IMR-90 (cell line): ENCODE results near the gene NELL1. TPM values are rescaled to one million over a fixed set of nuclear protein-coding genes. Genes with fewer than 3 reads are reported as not detected.

Source experiments
- ATAC-seq: fragments of 200-7000 bp; cut with Tn5 transposase; 2 replicates; pipeline ENCODE4 v1.9.1; 2020; ENCODE audit warnings: low read depth, mild to moderate bottlenecking, moderate library complexity
- BruUV-seq: library from RNA; stranded (reverse); fragments of 400-500 nt; replicated peaks from 2 replicates; lab custom pipeline; 2021; lab: Mats Ljungman, UMichigan
- CTCF ChIA-PET: fragments of 300-600 bp; formaldehyde crosslinking; extraction: SDS; loops from one replicate; lab custom pipeline; 2021; ENCODE audit warnings: antibody characterized with exemption; lab: Yijun Ruan, JAX
- POLR2A ChIA-PET: fragments of 300-600 bp; sonication (Branson Sonifier 250); formaldehyde crosslinking; loops from one replicate; lab custom pipeline; 2022; ENCODE audit warnings: antibody characterized with exemption; ENCODE audit not compliant: unreplicated experiment; lab: Charles Lee
- DNase-seq: peaks from one replicate; pipeline ENCODE4 v3.0.0; 2013
- H2AFZ ChIP-seq: replicated peaks from 2 replicates; pipeline ENCODE3; 2013; ENCODE audit warnings: low read length, mild to moderate bottlenecking; ENCODE audit not compliant: poor library complexity
- H2AK5ac ChIP-seq: 2 replicates; pipeline ENCODE4 v1.6.1; 2013; ENCODE audit warnings: low read depth, low read length, inconsistent platforms
- H2AK9ac ChIP-seq: replicated peaks from 2 replicates; pipeline ENCODE3; 2013; ENCODE audit warnings: mild to moderate bottlenecking, low read depth, low read length, moderate library complexity; ENCODE audit not compliant: poor library complexity
- H2BK120ac ChIP-seq: 2 replicates; pipeline ENCODE4 v1.6.1; 2013; ENCODE audit warnings: low read depth, low read length, inconsistent platforms
- H2BK15ac ChIP-seq: 3 replicates; pipeline ENCODE4 v1.6.1; 2013; ENCODE audit warnings: low read depth, low read length, inconsistent platforms
- H2BK20ac ChIP-seq: 2 replicates; pipeline ENCODE4 v1.6.1; 2013; ENCODE audit warnings: low read depth, mild to moderate bottlenecking, inconsistent platforms, low read length, moderate library complexity
- H2BK5ac ChIP-seq: 2 replicates; pipeline ENCODE4 v1.6.1; 2013; ENCODE audit warnings: mild to moderate bottlenecking, low read depth, low read length, inconsistent platforms; ENCODE audit not compliant: poor library complexity, severe bottlenecking
- H3K14ac ChIP-seq: replicated peaks from 2 replicates; pipeline ENCODE4 v1.6.1; 2013; ENCODE audit warnings: low read depth, low read length, inconsistent platforms
- H3K18ac ChIP-seq: 2 replicates; pipeline ENCODE4 v1.6.1; 2013; ENCODE audit warnings: low read depth, low read length, control low read depth
- H3K23ac ChIP-seq: 2 replicates; pipeline ENCODE4 v1.6.1; 2013; ENCODE audit warnings: low read depth, low read length, inconsistent platforms
- H3K27ac ChIP-seq: 2 replicates; pipeline ENCODE4 v1.5.1; 2013; ENCODE audit warnings: mild to moderate bottlenecking, control low read depth, low read length; ENCODE audit not compliant: insufficient read depth
- H3K27me3 ChIP-seq: 2 replicates; pipeline ENCODE4 v1.6.1; 2013; ENCODE audit warnings: low read length; ENCODE audit not compliant: control insufficient read depth, insufficient read depth
- H3K36me3 ChIP-seq: 2 replicates; pipeline ENCODE4 v1.6.1; 2013; ENCODE audit warnings: low read length, mixed read lengths; ENCODE audit not compliant: control insufficient read depth, insufficient read depth
- H3K4ac ChIP-seq: 2 replicates; pipeline ENCODE4 v1.6.1; 2013; ENCODE audit warnings: low read depth, low read length, inconsistent platforms
- H3K4me1 ChIP-seq: 2 replicates; pipeline ENCODE4 v1.6.1; 2013; ENCODE audit warnings: low read length, mixed read lengths; ENCODE audit not compliant: control insufficient read depth, insufficient read depth
- H3K4me2 ChIP-seq: 2 replicates; pipeline ENCODE4 v1.6.1; 2013; ENCODE audit warnings: low read depth, mild to moderate bottlenecking, control low read depth, low read length, moderate library complexity
- H3K4me3 ChIP-seq: 2 replicates; pipeline ENCODE4 v1.5.1; 2013; ENCODE audit warnings: low read depth, mild to moderate bottlenecking, control low read depth, low read length, moderate library complexity; ENCODE audit not compliant: insufficient read depth
- H3K56ac ChIP-seq: 2 replicates; pipeline ENCODE4 v1.6.1; 2013; ENCODE audit warnings: low read length, inconsistent platforms; ENCODE audit not compliant: insufficient read depth; ENCODE audit errors: extremely low read depth
- H3K79me1 ChIP-seq, 2 experiments: 2 replicates each; pipeline ENCODE4 v1.6.1; 2013; ENCODE audit warnings: low read length in 2 of 2, inconsistent platforms in 1 of 2, low read depth in 1 of 2
- H3K9ac ChIP-seq: 2 replicates; pipeline ENCODE4 v1.6.1; 2013; ENCODE audit warnings: low read depth, low read length, control low read depth
- H3K9me1 ChIP-seq: 2 replicates; pipeline ENCODE4 v1.6.1; 2013; ENCODE audit warnings: low read length, inconsistent platforms; ENCODE audit not compliant: insufficient read depth
- H3K9me3 ChIP-seq: 2 replicates; pipeline ENCODE4 v1.6.1; 2013; ENCODE audit warnings: low read length; ENCODE audit not compliant: control insufficient read depth, insufficient read depth
- H4K20me1 ChIP-seq: 2 replicates; pipeline ENCODE4 v1.6.1; 2013; ENCODE audit warnings: low read length, inconsistent platforms; ENCODE audit not compliant: insufficient read depth
- H4K5ac ChIP-seq: 2 replicates; pipeline ENCODE4 v1.6.1; 2013; ENCODE audit warnings: mild to moderate bottlenecking, low read depth, low read length, control low read depth
- H4K8ac ChIP-seq, 2 experiments: 2 replicates each; pipeline ENCODE4 v1.6.1; 2013; ENCODE audit warnings: low read depth in 2 of 2, low read length in 2 of 2, control low read depth in 1 of 2, inconsistent platforms in 1 of 2
- H4K91ac ChIP-seq: 2 replicates; pipeline ENCODE4 v1.6.1; 2013; ENCODE audit warnings: low read depth, low read length, inconsistent platforms; ENCODE audit not compliant: insufficient read depth
- BHLHE40 ChIP-seq: fragments of 150-350 bp; IDR thresholded peaks from 2 replicates; pipeline ENCODE4 v1.6.1; 2016; ENCODE audit warnings: mild to moderate bottlenecking, low read depth, low read length
- CEBPB ChIP-seq: IDR thresholded peaks from 2 replicates; pipeline ENCODE4 v1.6.1; 2012; ENCODE audit warnings: low read depth, low read length, improper control_type of control experiment
- CHD1 ChIP-seq: IDR thresholded peaks from 2 replicates; pipeline ENCODE4 v1.6.1; 2012; ENCODE audit warnings: low read depth, low read length, improper control_type of control experiment
- FOS ChIP-seq: fragments of 150-350 bp; IDR thresholded peaks from 2 replicates; pipeline ENCODE4 v1.6.1; 2016; ENCODE audit warnings: low read depth, low read length
- MAFK ChIP-seq: IDR thresholded peaks from 2 replicates; pipeline ENCODE4 v1.6.1; 2012; ENCODE audit warnings: low read depth, low read length, improper control_type of control experiment
- MAZ ChIP-seq: IDR thresholded peaks from 2 replicates; pipeline ENCODE4 v1.6.1; 2012; ENCODE audit warnings: low read depth, mild to moderate bottlenecking, low read length, improper control_type of control experiment, moderate library complexity, borderline replicate concordance
- NFE2L2 ChIP-seq: fragments of 150-350 bp; IDR thresholded peaks from 2 replicates; pipeline ENCODE4 v1.6.1; 2016; ENCODE audit warnings: low read depth, mild to moderate bottlenecking, low read length
- POLR2A ChIP-seq: IDR thresholded peaks from 2 replicates; pipeline ENCODE4 v1.6.1; 2012; ENCODE audit warnings: mild to moderate bottlenecking, low read depth, low read length
- RCOR1 ChIP-seq: IDR thresholded peaks from 2 replicates; pipeline ENCODE4 v1.6.1; 2012; ENCODE audit warnings: mild to moderate bottlenecking, low read length, improper control_type of control experiment; ENCODE audit not compliant: insufficient replicate concordance
- RFX5 ChIP-seq: IDR thresholded peaks from 2 replicates; pipeline ENCODE4 v1.8.0; 2012; ENCODE audit warnings: low read depth, mild to moderate bottlenecking, low read length, moderate library complexity
- SMC3 ChIP-seq: fragments of 150-350 bp; IDR thresholded peaks from 2 replicates; pipeline ENCODE4 v1.6.1; 2016; ENCODE audit warnings: low read depth, mild to moderate bottlenecking, antibody characterized with exemption, low read length, moderate library complexity
- USF2 ChIP-seq: fragments of 150-350 bp; IDR thresholded peaks from 2 replicates; pipeline ENCODE4 v1.6.1; 2017; ENCODE audit warnings: mild to moderate bottlenecking, antibody characterized with exemption, low read length, low read depth
- WGBS, 2 experiments: methylation state at CpG; one replicate each; pipeline versions ENCODE4 v1.1.5 to v1.1.7; 2013; ENCODE audit warnings: missing lambda C conversion rate in 2 of 2; ENCODE audit not compliant: insufficient read length in 1 of 2; ENCODE audit errors: extremely low coverage in 2 of 2; 5-methylcytosine and 5-hydroxymethylcytosine counted together
- dilution Hi-C: fragments of 300-500 bp; cut with HindIII; formaldehyde crosslinking; loops from one replicate; pipeline ENCODE4 v1.14.3; 2018; ENCODE audit warnings: low sequenced_read_pairs; ENCODE audit not compliant: unreplicated experiment
- in situ Hi-C: fragments of 300-500 bp; cut with MboI; formaldehyde crosslinking; loops from 3 replicates; pipeline ENCODE4 v1.14.3; 2019; ENCODE audit warnings: low sequenced_read_pairs, inconsistent platforms, mixed read lengths
- intact Hi-C: fragments of 100-400 bp; cut with micrococcal nuclease; formaldehyde crosslinking; loops from 2 replicates; pipeline ENCODE4 v1.10.0; 2022
- polyA plus RNA-seq, 3 experiments: library from polyadenylated mRNA; depleted of rRNA; stranded (reverse); fragments of >200 nt; gene quantifications; 2 replicates each; pipeline ENCODE4 v1.2.3, GENCODE V29; 2012; ENCODE audit warnings: low replicate concordance in 1 of 3
- total RNA-seq: library from RNA; depleted of rRNA; stranded (reverse); fragments of >200 nt; gene quantifications from 2 replicates; pipeline ENCODE4 v1.2.3, GENCODE V29; 2012

The NELL1 gene
- total and polyA plus RNA-seq, 2 of the 4 experiments (the other 2 are of a cell fraction): not detected

- no peak overlapping the region for H3K9ac ChIP-seq
- no peak overlapping the region for H2BK120ac ChIP-seq
- DNase-seq (no peak), ATAC-seq (no peak)
- H3K27ac ChIP-seq: no peak overlapping the region
- TF ChIP-seq CEBPB: no peak
- no peak for TF ChIP-seq MAZ
- no peak for TF ChIP-seq CHD1
- no peak for TF ChIP-seq RFX5
- TF ChIP-seq POLR2A: no peak
- TF ChIP-seq NFE2L2: no peak
- no peak for TF ChIP-seq SMC3
- no peak for TF ChIP-seq USF2
- no peak for TF ChIP-seq BHLHE40
- TF ChIP-seq FOS: no peak
- TF ChIP-seq MAFK: no peak
- no peak for TF ChIP-seq RCOR1
- H3K79me1 ChIP-seq: no peaks in the 10 kb centered on the region
- no peak overlapping the region for H4K91ac ChIP-seq
- H2BK20ac ChIP-seq: no peak overlapping the region
- H3K36me3 ChIP-seq: no peaks in the 10 kb centered on the region
- no peaks in the 10 kb centered on the region for H3K4me1 ChIP-seq
- H3K14ac ChIP-seq: no peak overlapping the region
- H4K20me1 ChIP-seq: no peaks in the 10 kb centered on the region
- no peak overlapping the region for H3K4me3 ChIP-seq
- dilution Hi-C loops (no loop called here), intact Hi-C loops (no loop called here), in situ Hi-C loops (no loop called here)
- H2BK15ac ChIP-seq: no peak overlapping the region
- no peak overlapping the region for H2AK5ac ChIP-seq
- POLR2A ChIA-PET: no interaction called here
- no peak overlapping the region for H2BK5ac ChIP-seq
- no peaks in the 10 kb centered on the region for H3K27me3 ChIP-seq
- no peak overlapping the region for H3K18ac ChIP-seq
- no peak overlapping the region for H2AFZ ChIP-seq
- no peaks in the 10 kb centered on the region for H3K9me1 ChIP-seq
- H3K4ac ChIP-seq: no peak overlapping the region
- WGBS, 2 experiments: no CpG with 5 or more reads among the region's 2 CpGs
- no peak overlapping the region for H3K56ac ChIP-seq
- H3K23ac ChIP-seq: no peak overlapping the region
- no peak overlapping the region for H2AK9ac ChIP-seq
- BruUV-seq: no TSS peak
- H4K5ac ChIP-seq: no peak overlapping the region
- H3K4me2 ChIP-seq: no peak overlapping the region
- no peak overlapping the region for H4K8ac ChIP-seq
- CTCF ChIA-PET: no interaction called here
- peaks cover 26% of the 10 kb centered on the region for H3K9me3 ChIP-seq
Observed at GRCh38 chr11:21285104-21285503, 615.7 kb downstream of the NELL1 start.
